Measurements from ENCODE around the gene ZNF662.
A peak's percentile ranks its signal among the peaks of the same experiment; 100 is the strongest.

The ZNF662 gene

DNA sequence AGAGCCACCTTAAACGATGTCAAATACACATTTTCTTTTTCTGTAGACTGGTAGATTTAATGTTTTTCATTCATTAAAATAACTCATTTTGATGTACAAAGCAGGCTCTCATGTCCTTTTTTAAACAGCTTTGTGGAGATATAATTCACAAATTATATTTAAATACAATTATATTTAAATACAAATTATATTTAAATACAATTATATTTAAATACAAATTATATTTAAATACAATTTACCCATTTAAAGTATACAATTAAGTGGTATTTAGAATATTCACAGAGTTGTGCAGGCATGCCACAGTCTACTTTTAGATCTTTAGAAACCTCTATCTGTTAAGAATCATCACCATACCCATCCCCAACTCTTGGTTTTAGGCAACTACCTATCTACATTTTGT is 36.8 kb downstream of the ZNF662 start:
- FAIRE-seq, result no peak

DNA sequence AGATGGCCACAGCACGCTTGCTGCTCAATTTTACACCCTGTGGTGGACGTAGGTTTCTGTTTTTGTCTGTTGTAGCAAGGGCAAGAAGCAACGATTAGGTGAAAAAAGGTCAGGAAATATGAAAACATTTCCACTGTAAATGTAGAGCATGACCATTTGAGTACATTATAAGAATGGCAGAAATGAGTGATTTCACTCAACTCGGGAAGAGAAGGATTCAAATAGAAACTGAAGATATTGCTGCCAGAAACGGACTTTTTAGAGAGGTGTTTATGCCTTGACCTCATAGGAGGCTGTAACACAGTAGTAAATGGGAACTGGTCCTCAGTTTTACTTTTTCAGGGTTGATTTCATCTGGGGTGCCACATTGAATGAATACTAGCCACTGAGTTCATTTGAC is 40.1 kb downstream of the ZNF662 start:
- no peak for FAIRE-seq

DNA sequence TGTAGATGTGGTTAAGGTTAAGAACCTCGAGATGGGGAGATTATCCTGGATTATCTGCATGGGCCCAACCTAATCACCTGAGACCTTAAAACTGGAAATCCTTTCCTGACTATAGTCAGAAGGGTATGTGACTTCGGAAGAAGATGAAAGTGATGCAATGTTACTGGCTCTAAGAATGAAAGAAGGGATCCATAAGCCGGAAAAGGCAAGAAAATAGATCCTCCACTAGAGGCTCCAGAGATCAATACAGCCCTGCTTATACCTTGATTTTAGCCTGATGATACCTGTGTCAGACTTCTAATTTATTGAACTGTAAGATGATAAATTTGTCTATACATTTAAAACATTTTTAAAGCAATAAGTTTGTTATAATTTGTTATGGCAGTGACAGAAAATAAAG is 51.6 kb downstream of the ZNF662 start:
- no peak for FAIRE-seq

DNA sequence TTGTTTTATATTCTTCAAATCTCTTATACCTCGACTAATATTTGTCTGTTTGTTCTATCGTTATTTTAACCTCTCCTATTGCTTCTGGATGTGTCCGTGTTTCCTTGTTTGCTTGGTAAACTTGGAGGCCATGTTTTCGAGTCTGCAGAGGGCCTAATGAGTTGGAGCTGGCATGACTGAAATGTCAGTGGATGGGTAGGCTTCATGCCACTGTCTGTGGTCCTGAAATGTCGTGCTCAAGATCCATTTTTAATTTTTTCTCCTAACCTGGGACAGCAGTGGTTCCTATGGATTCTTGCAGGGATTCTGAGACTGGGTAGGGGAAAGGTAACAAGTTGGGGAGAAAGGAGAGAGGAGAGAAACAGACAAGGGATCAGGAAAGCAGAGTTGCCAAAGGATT is 54.3 kb downstream of the ZNF662 start:
- no peak for FAIRE-seq

DNA sequence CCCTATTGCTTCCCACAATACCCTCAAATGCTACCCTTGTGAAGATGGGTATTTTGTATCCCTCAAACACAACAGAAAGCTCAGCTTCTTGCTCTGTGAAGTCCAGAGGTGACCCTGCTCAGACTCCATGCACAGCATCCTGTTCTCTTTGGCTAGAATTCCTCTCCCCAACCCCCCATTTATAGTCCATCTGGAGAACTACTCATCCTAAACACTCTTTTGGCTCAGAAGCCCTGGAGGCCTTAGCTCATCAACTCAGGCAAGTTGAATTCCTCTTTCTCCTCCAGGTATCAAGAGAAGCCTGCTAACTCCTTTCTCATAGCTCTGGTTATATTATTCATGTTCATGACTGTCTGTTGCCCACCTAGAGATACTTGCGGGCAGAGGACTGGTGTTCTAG is 54.8 kb downstream of the ZNF662 start:
- no peak for FAIRE-seq

DNA sequence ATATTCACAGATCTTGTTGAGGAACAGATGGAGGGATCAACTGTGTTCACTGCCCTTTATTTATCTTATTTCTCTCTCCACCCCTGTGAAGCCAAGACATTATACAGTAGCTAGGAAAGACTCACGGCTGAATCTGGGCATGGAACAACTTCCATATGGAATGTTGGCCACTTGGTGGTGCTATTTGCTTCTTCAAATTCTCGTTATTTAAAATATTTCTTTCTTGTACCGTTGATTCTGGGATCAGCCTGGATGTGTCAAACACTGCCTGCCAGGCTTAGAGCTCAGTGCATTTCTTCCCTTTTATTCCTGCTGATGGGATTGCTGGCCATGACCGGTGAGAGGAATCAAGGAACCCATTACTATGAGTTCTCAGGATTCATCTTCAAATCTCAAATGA is 55.7 kb downstream of the ZNF662 start:
- FAIRE-seq, result peak; percentile 79

DNA sequence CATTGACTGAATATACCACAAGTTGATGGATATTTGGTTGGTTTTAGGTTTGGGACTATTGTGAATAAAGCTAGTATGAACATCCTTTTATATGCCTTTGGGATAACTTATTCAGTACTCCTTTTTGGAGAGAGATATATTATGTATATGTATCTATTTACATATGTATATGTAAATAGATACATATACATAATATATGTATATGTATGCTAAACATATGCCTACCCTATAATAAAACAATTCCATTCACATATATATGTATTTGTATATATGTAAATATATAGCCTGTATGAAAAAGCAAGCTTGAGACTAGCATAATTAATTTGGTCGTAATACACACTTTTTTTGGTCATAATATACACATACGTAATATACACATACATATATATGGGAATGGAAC is 57.3 kb downstream of the ZNF662 start:
- no peak for FAIRE-seq

DNA sequence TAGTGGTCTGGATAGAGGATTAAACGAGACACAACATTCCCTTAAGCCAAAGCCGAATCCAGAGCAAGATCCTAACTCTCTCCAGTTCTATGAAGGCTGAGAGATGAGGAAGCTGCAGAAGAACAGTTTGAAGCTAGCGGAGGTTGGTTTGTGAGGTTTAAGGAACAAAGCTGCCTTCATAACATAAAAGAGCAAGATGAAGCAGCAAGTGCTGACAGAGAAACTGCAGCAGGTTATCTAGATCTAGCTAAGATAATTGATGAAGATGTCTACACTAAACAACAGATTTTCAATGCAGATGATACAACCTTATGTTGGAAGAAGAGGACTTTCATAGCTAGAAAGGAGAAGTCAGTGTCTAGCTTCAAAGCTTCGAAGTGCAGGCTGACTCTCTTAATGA is 58.3 kb downstream of the ZNF662 start:
- FAIRE-seq, result no peak

Measured in TTC549 (cell line).